Ovary (tissue), 9 donors: ENCODE results near the gene GPR17. TPM values are rescaled to one million over a fixed set of nuclear protein-coding genes. Genes with fewer than 3 reads are reported as not detected.

ENCODE experiments used
- DNase-seq, 5 donors: peaks; one replicate each; pipeline ENCODE4 v3.0.0-alpha.2; 2019 to 2020
- H3K27ac ChIP-seq, 2 donors: fragments of 200-600 bp; one replicate each; pipeline versions ENCODE4 v1.5.1 to v1.8.0; 2019 to 2022
- H3K27me3 ChIP-seq: fragments of 200-600 bp; one replicate; pipeline ENCODE4 v1.8.0; 2022
- H3K36me3 ChIP-seq: fragments of 200-600 bp; sonication (generic); one replicate; pipeline ENCODE4 v1.5.1; 2019
- H3K4me1 ChIP-seq: one replicate; pipeline ENCODE4 v1.8.1; 2013; ENCODE audit warnings: mild to moderate bottlenecking, moderate library complexity; ENCODE audit not compliant: insufficient read depth
- H3K4me3 ChIP-seq: fragments of 200-600 bp; sonication (generic); one replicate; pipeline ENCODE4 v1.5.1; 2017
- H3K9me3 ChIP-seq, 2 donors: fragments of 200-600 bp in 1 of 2; sonication (generic) in 1 of 2; one replicate each; pipeline versions ENCODE4 v1.5.1 to v1.8.1; 2013 to 2019; ENCODE audit warnings: mild to moderate bottlenecking in 1 of 2, moderate library complexity in 1 of 2
- EP300 ChIP-seq: sonication (generic); formaldehyde crosslinking; IDR thresholded peaks from one replicate; pipeline ENCODE4 v1.6.1; 2017; ENCODE audit warnings: antibody characterized with exemption
- POLR2A ChIP-seq: fragments of 450-650 bp; IDR thresholded peaks from one replicate; pipeline ENCODE4 v1.6.1; 2017; ENCODE audit warnings: antibody characterized with exemption, mild to moderate bottlenecking, moderate library complexity
- whole genome bisulfite sequencing, 3 donors: extraction: QIAGEN DNeasy Blood & Tissue Kit in 1 of 3; methylation state at CpG; one replicate each; pipeline versions ENCODE4 v1.1.5 to v1.1.7; 2013 to 2017; 5-methylcytosine and 5-hydroxymethylcytosine counted together
- intact Hi-C, 4 donors: fragments of 100-400 bp; cut with DNase I; formaldehyde crosslinking; loops; one replicate each; pipeline versions ENCODE4 v1.11.0 to v1.15.1; 2022 to 2023
- polyA plus RNA-seq, 2 donors: library from polyadenylated mRNA; stranded (reverse); fragments of 200-250 nt in 1 of 2; fragments of 350-450 nt in 1 of 2; fragmentation: Illumina TruSeq in 1 of 2; extraction: RNeasy Lipid Tissue Mini Kit (QIAGEN cat#74804) in 1 of 2; gene quantifications; one replicate each; pipeline ENCODE4 v1.2.3, GENCODE V29; 2013 to 2014
- total RNA-seq, 7 donors: library from RNA; depleted of rRNA in 2 of 7; stranded (reverse); fragments of >200 nt in 2 of 7; fragmentation: NEBNext Ultra II Directional in 3 of 7; extraction: Animal tissue kit (Norgen Biotek cat#: 25700) in 3 of 7; gene quantifications; one replicate each; pipeline versions ENCODE4 v1.1.0 to v1.2.4, GENCODE V29; 2016 to 2023
- TF ChIP-seq, protein P1 (sequence below), 3 donors: fragments of 450-650 bp in 2 of 3; fragments of 200-600 bp in 1 of 3; IDR thresholded peaks; one replicate each; pipeline versions ENCODE4 v1.5.1 to v1.8.0; 2016 to 2022; ENCODE audit warnings: antibody characterized with exemption in 3 of 3, mild to moderate bottlenecking in 1 of 3
- donor health status: DM: no; HTN: no; CAD: no; lungs with moderate emphysema.
- donor health status: DM: no; HTN: no; CAD: no.
- donor health status: Bipolar disorder and iron deficiency.
- donor health status: DM: yes; HTN: yes; CAD: no.
- donor health status: DM: no; HTN: no; CAD: no.
- donor health status: DM: yes; HTN: yes; CAD: no.

GPR17 gene
- total and polyA plus RNA-seq, 9 donors, result 0.18 TPM; not detected in 8

GRCh38 chr2:127627740-127628571 lies 18.0 kb upstream of the GPR17 start:
- no peak overlapping the region for H3K27ac ChIP-seq
- intact Hi-C loops, result no loop called here
- WGBS, 3 donors, result 86 to 87% (median 87%) methylated on average over 18 of the region's 18 CpGs
- TF ChIP-seq EP300 (no peak), POLR2A (no peak)
- TF ChIP-seq, protein P1, sequence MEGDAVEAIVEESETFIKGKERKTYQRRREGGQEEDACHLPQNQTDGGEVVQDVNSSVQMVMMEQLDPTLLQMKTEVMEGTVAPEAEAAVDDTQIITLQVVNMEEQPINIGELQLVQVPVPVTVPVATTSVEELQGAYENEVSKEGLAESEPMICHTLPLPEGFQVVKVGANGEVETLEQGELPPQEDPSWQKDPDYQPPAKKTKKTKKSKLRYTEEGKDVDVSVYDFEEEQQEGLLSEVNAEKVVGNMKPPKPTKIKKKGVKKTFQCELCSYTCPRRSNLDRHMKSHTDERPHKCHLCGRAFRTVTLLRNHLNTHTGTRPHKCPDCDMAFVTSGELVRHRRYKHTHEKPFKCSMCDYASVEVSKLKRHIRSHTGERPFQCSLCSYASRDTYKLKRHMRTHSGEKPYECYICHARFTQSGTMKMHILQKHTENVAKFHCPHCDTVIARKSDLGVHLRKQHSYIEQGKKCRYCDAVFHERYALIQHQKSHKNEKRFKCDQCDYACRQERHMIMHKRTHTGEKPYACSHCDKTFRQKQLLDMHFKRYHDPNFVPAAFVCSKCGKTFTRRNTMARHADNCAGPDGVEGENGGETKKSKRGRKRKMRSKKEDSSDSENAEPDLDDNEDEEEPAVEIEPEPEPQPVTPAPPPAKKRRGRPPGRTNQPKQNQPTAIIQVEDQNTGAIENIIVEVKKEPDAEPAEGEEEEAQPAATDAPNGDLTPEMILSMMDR (IDR thresholded peaks at IDR 0.05), result no peak
- H3K27me3 ChIP-seq, result no peaks in the 10 kb centered on the region
- H3K9me3 ChIP-seq, result no peaks in the 10 kb centered on the region
- no peaks in the 10 kb centered on the region for H3K4me1 ChIP-seq
- H3K36me3 ChIP-seq, result no peaks in the 10 kb centered on the region
- no peak overlapping the region for H3K4me3 ChIP-seq
- peak in 1 of 5 donors; percentile 4 for DNase-seq

DNA sequence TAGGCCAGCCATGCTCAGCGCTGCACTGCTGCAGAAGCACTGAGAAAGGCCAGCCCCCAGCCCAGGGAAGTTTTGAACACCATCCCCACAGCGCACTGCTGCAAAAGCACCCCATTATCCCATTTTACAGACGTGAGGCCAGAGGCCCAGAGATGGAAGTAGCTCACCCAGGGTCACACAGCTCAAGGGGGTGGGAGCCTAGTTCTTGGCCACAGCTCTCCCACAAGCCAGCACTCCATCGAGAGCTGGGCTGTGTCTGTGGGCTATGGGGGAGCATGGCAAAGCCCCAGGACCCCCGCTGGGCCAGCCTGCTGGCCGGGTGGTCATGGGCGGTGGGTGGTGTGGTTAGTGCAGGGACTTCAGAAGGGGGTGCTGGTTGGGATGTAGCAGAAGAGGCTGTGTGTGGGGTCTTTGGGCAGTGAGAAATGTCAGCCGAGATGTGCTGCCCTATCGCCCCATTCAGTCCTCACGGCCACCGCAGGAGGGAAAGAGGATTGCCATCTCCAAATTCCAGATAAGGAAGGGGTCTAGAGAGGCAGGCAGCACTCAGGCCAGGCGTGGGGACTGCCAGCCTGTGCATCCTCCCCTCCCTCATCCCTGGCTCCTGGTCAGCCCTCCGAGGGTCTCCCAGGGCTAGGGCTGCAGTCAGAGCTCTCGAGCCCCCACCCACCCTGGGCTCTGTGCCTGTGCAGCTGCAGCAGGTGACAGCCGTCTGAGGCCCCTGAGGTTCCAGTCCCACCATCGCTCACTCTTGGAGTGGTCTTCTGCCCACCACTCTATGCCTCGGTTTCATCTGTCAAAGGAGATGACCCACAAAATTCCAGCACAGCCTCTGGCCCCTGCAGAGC lies 17.0 kb upstream of the GPR17 start:
- H3K36me3 ChIP-seq, result no peaks in the 10 kb centered on the region
- H3K4me3 ChIP-seq, result no peak overlapping the region
- TF ChIP-seq EP300 (no peak), POLR2A (no peak)
- TF ChIP-seq, protein P1 (IDR thresholded peaks at IDR 0.05), result no peak
- no peaks in the 10 kb centered on the region for H3K4me1 ChIP-seq
- no peak for DNase-seq
- intact Hi-C loops, result no loop called here
- no peak overlapping the region for H3K27ac ChIP-seq
- H3K9me3 ChIP-seq, result no peaks in the 10 kb centered on the region
- 70 to 77% (median 72%) methylated on average over 16 to 17 of the region's 17 CpGs for WGBS, 3 donors
- no peaks in the 10 kb centered on the region for H3K27me3 ChIP-seq

DNA sequence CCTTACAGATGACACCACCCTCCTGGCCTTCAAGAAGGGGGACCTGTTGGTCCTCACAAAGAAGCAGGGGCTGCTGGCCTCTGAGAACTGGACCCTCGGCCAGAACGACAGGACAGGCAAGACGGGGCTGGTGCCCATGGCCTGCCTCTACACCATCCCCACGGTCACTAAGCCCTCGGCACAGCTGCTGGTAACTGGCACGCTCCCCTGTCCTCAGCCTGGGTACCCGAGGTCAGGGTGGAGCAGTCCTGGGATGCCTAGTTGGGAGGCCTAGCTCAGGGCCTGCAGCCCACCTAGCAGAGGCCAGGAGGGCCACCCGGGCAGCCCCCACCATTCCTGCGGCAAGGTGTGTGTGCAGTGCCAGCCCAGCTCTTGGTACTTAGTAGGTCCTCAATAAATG lies 16.3 kb upstream of the GPR17 start:
- no peaks in the 10 kb centered on the region for H3K4me1 ChIP-seq
- intact Hi-C loops, result no loop called here
- TF ChIP-seq EP300 (no peak), POLR2A (no peak)
- TF ChIP-seq, protein P1 (IDR thresholded peaks at IDR 0.05), result no peak

DNA sequence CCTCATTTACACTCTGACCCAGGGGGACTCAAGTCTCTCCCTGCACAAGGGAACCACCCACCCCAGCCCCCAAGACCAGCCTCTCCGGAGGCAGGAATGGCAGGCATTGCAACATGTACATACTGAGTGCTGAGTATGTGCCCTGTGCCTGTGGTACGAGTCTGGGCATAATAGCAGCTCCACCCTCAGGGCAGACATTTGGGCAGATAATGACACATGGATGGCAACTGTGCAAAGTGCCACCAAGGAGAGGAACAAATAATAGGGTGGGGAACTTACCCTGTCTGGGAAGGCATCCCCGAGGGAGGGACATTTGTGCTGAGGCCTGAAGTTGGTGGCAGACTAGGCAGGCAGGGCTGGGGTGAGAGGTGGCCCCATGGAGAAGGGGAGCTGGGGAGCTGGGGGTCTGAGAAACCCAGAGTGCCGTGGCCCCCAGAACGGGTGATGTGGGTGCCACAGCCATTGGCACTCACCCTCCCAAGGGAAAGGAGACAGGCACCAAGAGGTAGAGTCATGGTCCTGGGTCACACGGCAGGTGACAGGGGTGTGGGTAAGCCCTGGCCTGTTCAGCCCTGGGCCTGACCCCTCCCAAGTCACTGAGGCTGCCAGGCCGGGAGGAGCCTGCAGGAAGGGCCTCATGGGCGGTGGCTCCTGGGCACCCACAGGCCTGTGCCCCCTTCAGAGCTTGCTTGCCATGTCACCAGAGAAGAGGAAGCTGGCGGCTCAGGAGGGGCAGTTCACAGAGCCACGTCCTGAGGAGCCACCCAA lies 15.7 kb upstream of the GPR17 start:
- Histone ChIP-seq H3K36me3 (no peaks in the 10 kb centered on the region), H3K27me3 (no peaks in the 10 kb centered on the region), H3K4me3 (no peak overlapping the region), H3K27ac (no peak overlapping the region), H3K9me3 (no peaks in the 10 kb centered on the region), H3K4me1 (no peaks in the 10 kb centered on the region)
- no peak for DNase-seq
- intact Hi-C loops, result no loop called here
- no peak for TF ChIP-seq EP300
- TF ChIP-seq, protein P1 (IDR thresholded peaks at IDR 0.05), result no peak
- no peak for TF ChIP-seq POLR2A
- WGBS, 3 donors, result 75 to 79% (median 79%) methylated on average over 10 of the region's 10 CpGs

More for the DNA sequence above, 16.3 kb upstream of the GPR17 start:
- no peak for DNase-seq
- Histone ChIP-seq H3K9me3 (no peaks in the 10 kb centered on the region), H3K36me3 (no peaks in the 10 kb centered on the region), H3K27ac (no peak overlapping the region), H3K4me3 (no peak overlapping the region), H3K27me3 (no peaks in the 10 kb centered on the region)
- 76 to 77% (median 77%) methylated on average over 9 of the region's 9 CpGs for WGBS, 3 donors
